CD4-positive, CD25-positive, alpha-beta regulatory T cell (primary cell): Measurements from ENCODE around the gene LDAF1. TPM values are rescaled to one million over a fixed set of nuclear protein-coding genes. Genes with fewer than 3 reads are reported as not detected.
"Not testable (repeated sequence)": the region's sequence is repeated elsewhere in the genome, so short reads cannot be mapped to it uniquely, and the experiment has no call there.

Experiments
- ATAC-seq, 2 donors: fragments of 150-1000 bp; cut with Tn5 transposase; one replicate each; pipeline ENCODE4 v1.10.0; 2021; ENCODE audit warnings: low read depth in 2 of 2, moderate number of reproducible peaks in 2 of 2, moderate library complexity in 1 of 2
- DNase-seq, 3 donors: peaks; one replicate each; pipeline versions ENCODE4 v3.0.0 to v3.0.0-alpha.2; 2012 to 2022; ENCODE audit warnings: mixed read lengths in 1 of 3
- H3K27ac ChIP-seq: one replicate; pipeline ENCODE4 v1.7.0; 2013; ENCODE audit warnings: mild to moderate bottlenecking, low read length; ENCODE audit not compliant: insufficient read depth, poor library complexity, severe bottlenecking
- H3K27me3 ChIP-seq: one replicate; pipeline ENCODE4 v1.7.0; 2013; ENCODE audit warnings: low read length; ENCODE audit not compliant: control insufficient read depth, insufficient read depth
- H3K36me3 ChIP-seq: one replicate; pipeline ENCODE4 v1.7.0; 2013; ENCODE audit warnings: mild to moderate bottlenecking, low read length, moderate library complexity; ENCODE audit not compliant: control insufficient read depth, insufficient read depth
- H3K4me1 ChIP-seq: 2 replicates; pipeline ENCODE4 v1.7.0; 2013; ENCODE audit warnings: mild to moderate bottlenecking, low read length; ENCODE audit not compliant: insufficient read depth, control insufficient read depth, poor library complexity, severe bottlenecking
- H3K4me3 ChIP-seq: one replicate; pipeline ENCODE4 v1.7.0; 2013; ENCODE audit warnings: low read depth, mild to moderate bottlenecking, low read length, moderate library complexity
- H3K9me3 ChIP-seq, 2 experiments: 1 replicate in 1 of 2; 2 replicates in 1 of 2; pipeline ENCODE4 v1.7.0; 2013; ENCODE audit warnings: low read length in 2 of 2, mild to moderate bottlenecking in 1 of 2, moderate library complexity in 1 of 2; ENCODE audit not compliant: control insufficient read depth in 2 of 2
- H3K27ac Mint-ChIP-seq, 3 donors: one replicate each; pipeline ENCODE4 v1.8.0; 2020 to 2022; ENCODE audit warnings: mild to moderate bottlenecking in 3 of 3, mixed read lengths in 3 of 3, moderate library complexity in 2 of 3
- H3K27me3 Mint-ChIP-seq: one replicate; pipeline ENCODE4 v1.8.0; 2022; ENCODE audit warnings: mild to moderate bottlenecking, mixed read lengths
- H3K36me3 Mint-ChIP-seq: one replicate; pipeline ENCODE4 v1.8.0; 2020; ENCODE audit warnings: mixed read lengths
- H3K4me1 Mint-ChIP-seq, 4 donors: one replicate each; pipeline ENCODE4 v1.8.0; 2020 to 2022; ENCODE audit warnings: mixed read lengths in 4 of 4, mild to moderate bottlenecking in 1 of 4
- H3K4me3 Mint-ChIP-seq, 4 donors: one replicate each; pipeline ENCODE4 v1.8.0; 2020 to 2022; ENCODE audit warnings: mild to moderate bottlenecking in 4 of 4, mixed read lengths in 4 of 4, moderate library complexity in 3 of 4
- H3K9me3 Mint-ChIP-seq, 7 donors: one replicate each; pipeline ENCODE4 v1.8.0; 2020 to 2022; ENCODE audit warnings: mixed read lengths in 7 of 7, mild to moderate bottlenecking in 3 of 7, moderate library complexity in 2 of 7
- polyA plus RNA-seq, 4 donors: library from polyadenylated mRNA; unstranded; fragments of 300-500 nt; fragmentation: Illumina TruSeq; gene quantifications; one replicate each; pipeline ENCODE4 v1.2.3, GENCODE V29; 2021
- total RNA-seq: library from RNA; stranded (reverse); gene quantifications from one replicate; pipeline ENCODE4 v1.2.3, GENCODE V29; 2022

Gene LDAF1
- total and polyA plus RNA-seq, 5 donors from 2014 or later = 15.9 to 30.5 (median 28.9) TPM

- DNase-seq (no peak), ATAC-seq (no peak)
- H3K27me3 ChIP-seq = no peaks in the 10 kb centered on the region
- H3K36me3 ChIP-seq = peaks cover 9% of the 10 kb centered on the region
- peaks cover 5% of the 10 kb centered on the region for H3K27me3 Mint-ChIP-seq
- H3K4me1 Mint-ChIP-seq = peaks cover 0 to 6% (median 2%) of the 10 kb centered on the region in 4 donors
- peaks cover 24% of the 10 kb centered on the region for H3K36me3 Mint-ChIP-seq
- H3K27ac Mint-ChIP-seq = peak overlapping the region in 1 of 3 donors; percentile 40
- no peak overlapping the region for H3K27ac ChIP-seq
- H3K4me3 ChIP-seq = no peak overlapping the region
- no peak overlapping the region for H3K4me3 Mint-ChIP-seq
- peaks cover 0 to 3% (median 0%) of the 10 kb centered on the region in 7 donors for H3K9me3 Mint-ChIP-seq
- H3K9me3 ChIP-seq = no peaks in the 10 kb centered on the region
- peaks cover 6% of the 10 kb centered on the region for H3K4me1 ChIP-seq
These were observed 27.8 kb downstream of the LDAF1 start for GRCh38 chr16:21186326-21186691.

- peaks cover 0 to 6% (median 2%) of the 10 kb centered on the region in 4 donors for H3K4me1 Mint-ChIP-seq
- H3K4me3 Mint-ChIP-seq = no peak overlapping the region
- no peak overlapping the region for H3K27ac Mint-ChIP-seq
These were observed 30.8 kb downstream of the LDAF1 start for GRCh38 chr16:21189311-21189710.

GRCh38 chr16:21190013-21190412 is 31.5 kb downstream of the LDAF1 start:
- Histone ChIP-seq H3K27ac (no peak overlapping the region), H3K4me3 (no peak overlapping the region), H3K4me1 (peaks cover 6% of the 10 kb centered on the region), H3K36me3 (no peaks in the 10 kb centered on the region), H3K9me3 (no peaks in the 10 kb centered on the region), H3K27me3 (peaks cover 3% of the 10 kb centered on the region)
- H3K27ac Mint-ChIP-seq = no peak overlapping the region
- ATAC-seq = no peak
- H3K4me3 Mint-ChIP-seq = no peak overlapping the region
- no peaks in the 10 kb centered on the region for H3K36me3 Mint-ChIP-seq
- DNase-seq = no peak
- H3K27me3 Mint-ChIP-seq = peaks cover 11% of the 10 kb centered on the region
- H3K4me1 Mint-ChIP-seq = peaks cover 0 to 6% (median 2%) of the 10 kb centered on the region in 4 donors
- H3K9me3 Mint-ChIP-seq = peaks cover 0 to 6% (median 0%) of the 10 kb centered on the region in 7 donors

More at GRCh38 chr16:21189311-21189710, 30.8 kb downstream of the LDAF1 start:
- Histone ChIP-seq H3K4me3 (no peak overlapping the region), H3K36me3 (no peaks in the 10 kb centered on the region), H3K4me1 (peaks cover 6% of the 10 kb centered on the region), H3K27ac (no peak overlapping the region), H3K27me3 (peaks cover 3% of the 10 kb centered on the region), H3K9me3 (no peaks in the 10 kb centered on the region)
- Mint-ChIP-seq H3K27me3 (peaks cover 11% of the 10 kb centered on the region), H3K36me3 (no peaks in the 10 kb centered on the region), H3K9me3 (peaks cover 0 to 3% (median 0%) of the 10 kb centered on the region in 7 donors)
- ATAC-seq = no peak
- DNase-seq = no peak

GRCh38 chr16:21190599-21190998 is 32.1 kb downstream of the LDAF1 start:
- no peak overlapping the region for H3K4me3 Mint-ChIP-seq
- H3K36me3 Mint-ChIP-seq = no peaks in the 10 kb centered on the region
- Histone ChIP-seq H3K9me3 (no peaks in the 10 kb centered on the region), H3K27me3 (peaks cover 3% of the 10 kb centered on the region), H3K36me3 (no peaks in the 10 kb centered on the region), H3K4me1 (peaks cover 6% of the 10 kb centered on the region), H3K4me3 (no peak overlapping the region), H3K27ac (no peak overlapping the region)
- H3K27me3 Mint-ChIP-seq = peaks cover 11% of the 10 kb centered on the region
- H3K9me3 Mint-ChIP-seq = peaks cover 0 to 5% (median 0%) of the 10 kb centered on the region in 7 donors
- peaks cover 0 to 6% (median 2%) of the 10 kb centered on the region in 4 donors for H3K4me1 Mint-ChIP-seq
- ATAC-seq (no peak), DNase-seq (no peak)
- no peak overlapping the region for H3K27ac Mint-ChIP-seq

- ATAC-seq = no peak
- no peaks in the 10 kb centered on the region for H3K36me3 Mint-ChIP-seq
- peaks cover 3% of the 10 kb centered on the region for H3K27me3 ChIP-seq
- no peak overlapping the region for H3K4me3 ChIP-seq
- H3K27me3 Mint-ChIP-seq = peaks cover 11% of the 10 kb centered on the region
- H3K9me3 ChIP-seq = no peaks in the 10 kb centered on the region
- H3K27ac Mint-ChIP-seq = no peak overlapping the region
- H3K4me1 ChIP-seq = peaks cover 6% of the 10 kb centered on the region
- H3K9me3 Mint-ChIP-seq = peaks cover 0 to 4% (median 0%) of the 10 kb centered on the region in 7 donors
- no peaks in the 10 kb centered on the region for H3K36me3 ChIP-seq
- H3K27ac ChIP-seq = no peak overlapping the region
- no peak for DNase-seq
- H3K4me3 Mint-ChIP-seq = no peak overlapping the region
- peaks cover 0 to 6% (median 2%) of the 10 kb centered on the region in 4 donors for H3K4me1 Mint-ChIP-seq
These were observed 34.5 kb downstream of the LDAF1 start for GRCh38 chr16:21192991-21193390.

- H3K27me3 ChIP-seq = peaks cover 3% of the 10 kb centered on the region
- ATAC-seq = no peak
- no peak overlapping the region for H3K4me3 Mint-ChIP-seq
- peaks cover 12% of the 10 kb centered on the region for H3K27me3 Mint-ChIP-seq
- no peaks in the 10 kb centered on the region for H3K4me1 Mint-ChIP-seq
- no peaks in the 10 kb centered on the region for H3K36me3 Mint-ChIP-seq
- no peak for DNase-seq
- no peak overlapping the region for H3K4me3 ChIP-seq
- H3K9me3 ChIP-seq = no peaks in the 10 kb centered on the region
- peaks cover 0 to 6% (median 0%) of the 10 kb centered on the region in 7 donors for H3K9me3 Mint-ChIP-seq
- no peaks in the 10 kb centered on the region for H3K4me1 ChIP-seq
- H3K27ac Mint-ChIP-seq = no peak overlapping the region
- H3K27ac ChIP-seq = no peak overlapping the region
- no peaks in the 10 kb centered on the region for H3K36me3 ChIP-seq
These were observed 36.4 kb downstream of the LDAF1 start for GRCh38 chr16:21194771-21195301.

GRCh38 chr16:21195330-21195729 is 36.9 kb downstream of the LDAF1 start:
- not testable (repeated sequence) for H3K27ac Mint-ChIP-seq, H3K9me3 ChIP-seq, H3K9me3 Mint-ChIP-seq, H3K36me3 Mint-ChIP-seq, ATAC-seq, H3K36me3 ChIP-seq, DNase-seq, H3K27me3 ChIP-seq, H3K4me3 Mint-ChIP-seq, H3K27me3 Mint-ChIP-seq, H3K4me3 ChIP-seq, H3K4me1 Mint-ChIP-seq, H3K27ac ChIP-seq, H3K4me1 ChIP-seq

- no peaks in the 10 kb centered on the region for H3K36me3 Mint-ChIP-seq
- no peak for ATAC-seq
- H3K36me3 ChIP-seq = no peaks in the 10 kb centered on the region
- H3K4me1 ChIP-seq = no peaks in the 10 kb centered on the region
- DNase-seq = no peak
- H3K27ac ChIP-seq = no peak overlapping the region
- peaks cover 0 to 6% (median 0%) of the 10 kb centered on the region in 7 donors for H3K9me3 Mint-ChIP-seq
- peaks cover 14% of the 10 kb centered on the region for H3K27me3 Mint-ChIP-seq
- peaks cover 10% of the 10 kb centered on the region for H3K27me3 ChIP-seq
- H3K9me3 ChIP-seq = no peaks in the 10 kb centered on the region
- H3K27ac Mint-ChIP-seq = no peak overlapping the region
- H3K4me3 Mint-ChIP-seq = no peak overlapping the region
- H3K4me3 ChIP-seq = no peak overlapping the region
- H3K4me1 Mint-ChIP-seq = no peaks in the 10 kb centered on the region
These were observed 38.6 kb downstream of the LDAF1 start for GRCh38 chr16:21197112-21197511.
